ENCODE results near the gene GATB. TPM values are rescaled to one million over a fixed set of nuclear protein-coding genes. Genes with fewer than 3 reads are reported as not detected.

The GATB gene
- total RNA-seq, 1 donor from 2014 or later, result 17.7 TPM

GRCh38 chr4:151672996-151673395 is 87.8 kb downstream of the GATB start:
- Histone ChIP-seq H3K4me1 (no peaks in the 10 kb centered on the region), H3K9me3 (no peaks in the 10 kb centered on the region), H3K27me3 (no peaks in the 10 kb centered on the region), H3K36me3 (no peaks in the 10 kb centered on the region), H3K4me3 (no peak overlapping the region), H3K27ac (no peak overlapping the region)
- intact Hi-C loops (cut with DNase I), result no loop called here
- ATAC-seq (no peak), DNase-seq (no peak)
- TF ChIP-seq, protein P1, sequence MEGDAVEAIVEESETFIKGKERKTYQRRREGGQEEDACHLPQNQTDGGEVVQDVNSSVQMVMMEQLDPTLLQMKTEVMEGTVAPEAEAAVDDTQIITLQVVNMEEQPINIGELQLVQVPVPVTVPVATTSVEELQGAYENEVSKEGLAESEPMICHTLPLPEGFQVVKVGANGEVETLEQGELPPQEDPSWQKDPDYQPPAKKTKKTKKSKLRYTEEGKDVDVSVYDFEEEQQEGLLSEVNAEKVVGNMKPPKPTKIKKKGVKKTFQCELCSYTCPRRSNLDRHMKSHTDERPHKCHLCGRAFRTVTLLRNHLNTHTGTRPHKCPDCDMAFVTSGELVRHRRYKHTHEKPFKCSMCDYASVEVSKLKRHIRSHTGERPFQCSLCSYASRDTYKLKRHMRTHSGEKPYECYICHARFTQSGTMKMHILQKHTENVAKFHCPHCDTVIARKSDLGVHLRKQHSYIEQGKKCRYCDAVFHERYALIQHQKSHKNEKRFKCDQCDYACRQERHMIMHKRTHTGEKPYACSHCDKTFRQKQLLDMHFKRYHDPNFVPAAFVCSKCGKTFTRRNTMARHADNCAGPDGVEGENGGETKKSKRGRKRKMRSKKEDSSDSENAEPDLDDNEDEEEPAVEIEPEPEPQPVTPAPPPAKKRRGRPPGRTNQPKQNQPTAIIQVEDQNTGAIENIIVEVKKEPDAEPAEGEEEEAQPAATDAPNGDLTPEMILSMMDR (IDR thresholded peaks at IDR 0.05), result no peak

DNA sequence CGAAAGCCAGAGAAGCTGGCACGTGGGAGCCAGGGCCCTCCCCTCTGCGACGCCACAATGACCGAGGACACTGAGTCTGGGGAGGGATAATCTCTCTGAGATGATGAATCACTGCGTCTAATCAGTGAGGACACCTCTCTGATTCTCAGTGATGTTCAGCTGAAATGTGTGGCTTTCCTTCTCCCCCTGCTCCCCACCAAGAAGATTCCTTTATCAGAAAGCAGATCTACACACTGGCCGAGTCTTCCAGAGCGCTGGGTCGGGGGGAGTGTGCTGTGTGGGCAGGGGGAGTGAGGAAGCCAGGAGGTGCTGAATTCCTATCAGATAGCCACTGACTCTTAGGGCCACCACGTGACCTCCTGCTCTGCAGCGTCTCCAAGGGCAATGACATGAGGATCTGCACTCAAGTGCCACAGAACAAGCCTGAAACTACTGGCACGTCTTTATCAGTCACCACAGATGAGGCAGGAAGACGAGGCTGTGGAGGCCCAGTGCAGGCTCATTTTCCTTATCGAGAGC is 89.2 kb downstream of the GATB start:
- ATAC-seq, result no peak
- H3K27ac ChIP-seq, result no peak overlapping the region
- DNase-seq, result no peak
- intact Hi-C loops (cut with DNase I), result no loop called here
- no peaks in the 10 kb centered on the region for H3K36me3 ChIP-seq
- H3K4me3 ChIP-seq, result no peak overlapping the region
- TF ChIP-seq, protein P1 (IDR thresholded peaks at IDR 0.05), result no peak
- H3K4me1 ChIP-seq, result no peaks in the 10 kb centered on the region
- no peaks in the 10 kb centered on the region for H3K27me3 ChIP-seq
- no peaks in the 10 kb centered on the region for H3K9me3 ChIP-seq

DNA sequence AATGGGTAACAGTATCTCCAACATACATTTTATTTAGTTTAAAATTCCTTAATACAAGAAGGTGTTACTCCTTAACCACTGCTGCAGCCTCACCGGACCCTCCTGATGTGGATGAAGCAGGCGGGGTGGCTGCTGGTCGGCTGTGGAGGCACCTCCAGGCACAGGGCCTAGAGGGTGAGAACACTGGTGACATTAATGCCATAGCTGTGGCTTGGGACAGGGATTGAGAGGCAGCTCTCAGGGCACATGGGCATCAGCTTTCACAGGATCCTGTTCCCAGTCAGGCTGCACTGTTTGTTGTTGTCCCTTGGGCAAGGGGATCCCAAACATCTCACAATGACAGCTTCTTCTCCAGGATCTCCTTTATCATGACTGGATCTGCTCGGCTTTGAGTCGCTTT is 90.0 kb downstream of the GATB start:
- Histone ChIP-seq H3K27ac (no peak overlapping the region), H3K27me3 (no peaks in the 10 kb centered on the region), H3K36me3 (no peaks in the 10 kb centered on the region), H3K4me3 (no peak overlapping the region), H3K9me3 (no peaks in the 10 kb centered on the region), H3K4me1 (no peaks in the 10 kb centered on the region)
- ATAC-seq (no peak), DNase-seq (no peak)
- intact Hi-C loops (cut with DNase I), result no loop called here
- TF ChIP-seq, protein P1 (IDR thresholded peaks at IDR 0.05), result no peak

GRCh38 chr4:151669990-151670389 is 90.8 kb downstream of the GATB start:
- Histone ChIP-seq H3K4me1 (no peaks in the 10 kb centered on the region), H3K27me3 (no peaks in the 10 kb centered on the region), H3K36me3 (no peaks in the 10 kb centered on the region), H3K4me3 (no peak overlapping the region), H3K9me3 (no peaks in the 10 kb centered on the region), H3K27ac (no peak overlapping the region)
- DNase-seq (no peak), ATAC-seq (no peak)
- intact Hi-C loops (cut with DNase I), result no loop called here
- TF ChIP-seq, protein P1 (IDR thresholded peaks at IDR 0.05), result no peak

DNA sequence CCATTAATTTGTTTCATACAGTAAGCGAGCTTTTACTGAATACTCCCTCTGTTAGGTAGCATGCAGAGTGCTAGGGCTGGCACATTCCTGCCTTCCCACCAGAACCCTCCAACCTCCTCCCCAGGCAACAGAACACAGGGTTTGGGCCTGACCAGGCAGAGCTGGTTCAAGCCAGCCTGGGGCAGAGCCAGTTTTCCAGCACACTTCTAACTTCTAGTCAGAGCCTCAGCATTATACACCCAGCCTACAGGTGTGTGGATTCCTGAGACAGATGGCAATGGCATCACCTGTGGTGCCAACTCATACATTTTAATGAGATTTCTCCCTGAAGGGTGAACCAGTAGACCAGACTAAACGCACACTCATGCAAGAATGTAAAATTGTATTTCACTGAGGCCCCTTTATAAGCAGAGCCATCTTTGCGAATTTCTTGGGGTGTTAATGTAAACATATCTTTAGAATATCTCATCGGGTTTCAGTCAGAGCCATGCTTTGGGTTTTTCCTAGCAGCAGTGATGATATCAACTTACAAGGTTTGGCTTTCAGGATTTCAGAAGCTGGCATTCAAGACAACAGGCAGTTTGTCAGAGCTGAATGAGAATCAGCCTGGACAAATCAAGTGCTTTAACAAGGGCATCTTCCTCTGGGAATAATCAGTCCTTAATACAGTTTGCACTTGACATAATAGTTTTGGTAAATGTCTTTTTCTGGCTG is 92.0 kb downstream of the GATB start:
- H3K27me3 ChIP-seq, result no peaks in the 10 kb centered on the region

More for the DNA sequence above, 92.0 kb downstream of the GATB start:
- H3K4me1 ChIP-seq, result no peaks in the 10 kb centered on the region
- TF ChIP-seq, protein P1 (IDR thresholded peaks at IDR 0.05), result no peak
- H3K9me3 ChIP-seq, result no peaks in the 10 kb centered on the region
- H3K27ac ChIP-seq, result no peak overlapping the region
- ATAC-seq (no peak), DNase-seq (no peak)
- no peaks in the 10 kb centered on the region for H3K36me3 ChIP-seq
- no peak overlapping the region for H3K4me3 ChIP-seq
- intact Hi-C loops (cut with DNase I), result no loop called here
